HepG2 (cell line): ENCODE measurements around the gene PRMT6. TPM values are rescaled to one million over a fixed set of nuclear protein-coding genes. Genes with fewer than 3 reads are reported as not detected.

Experiments
- ATAC-seq: fragments of 200-7000 bp; cut with Tn5 transposase; 3 replicates; pipeline ENCODE4 v1.9.1; 2020; ENCODE audit warnings: mild to moderate bottlenecking, moderate library complexity
- BruUV-seq: library from RNA; stranded (reverse); fragments of 400-500 nt; replicated peaks from 2 replicates; lab custom pipeline; 2021; lab: Mats Ljungman, UMichigan
- CTCF ChIA-PET: fragments of 300-600 bp; formaldehyde crosslinking; extraction: SDS; loops from one replicate; lab custom pipeline; 2021; ENCODE audit warnings: low total read pairs, inconsistent platforms, low intra/inter-chr PET ratio; lab: Yijun Ruan, JAX
- POLR2A ChIA-PET: fragments of 350-600 bp; sonication (Branson Sonifier 250); formaldehyde crosslinking; loops from one replicate; lab custom pipeline; 2020; ENCODE audit warnings: antibody characterized with exemption, inconsistent platforms; lab: Yijun Ruan, JAX
- DNase-seq: peaks from one replicate; pipeline ENCODE4 v3.0.0-alpha.2; 2015; ENCODE audit warnings: low spot score
- FAIRE-seq: peaks from 3 replicates; lab custom pipeline; 2011; peaks lifted over from hg19 to GRCh38; lab: Jason Lieb, UNC
- H2AFZ ChIP-seq: one replicate; pipeline ENCODE4 v1.6.1; 2011; ENCODE audit warnings: low read length, inconsistent platforms
- H3K27ac ChIP-seq: fragments of 300-600 bp; 3 replicates; pipeline ENCODE4 v1.8.0; 2011; ENCODE audit warnings: mixed run types, mild to moderate bottlenecking, mixed read lengths, low read length, inconsistent platforms; ENCODE audit not compliant: insufficient read depth; ENCODE audit errors: extremely low read length
- H3K27me3 ChIP-seq, 2 experiments: fragments of 200-600 bp in 1 of 2; 2 replicates in 1 of 2; 3 replicates in 1 of 2; pipeline versions ENCODE4 v1.6.0 to v1.8.0; 2011; ENCODE audit warnings: low read length in 2 of 2, mild to moderate bottlenecking in 2 of 2, moderate library complexity in 2 of 2, inconsistent platforms in 1 of 2; ENCODE audit not compliant: insufficient read depth in 2 of 2, control insufficient read depth in 1 of 2
- H3K36me3 ChIP-seq, 2 experiments: fragments of 200-600 bp in 1 of 2; replicated peaks in 1 of 2; 2 replicates in 1 of 2; 3 replicates in 1 of 2; pipeline versions ENCODE4 v1.5.1 to v1.8.0; 2011; ENCODE audit warnings: low read length in 2 of 2, inconsistent platforms in 1 of 2; ENCODE audit not compliant: insufficient read depth in 2 of 2, control insufficient read depth in 1 of 2
- H3K4me1 ChIP-seq: 2 replicates; pipeline ENCODE4 v1.5.1; 2012; ENCODE audit warnings: low read length, inconsistent platforms; ENCODE audit not compliant: insufficient read depth
- H3K4me2 ChIP-seq: 2 replicates; pipeline ENCODE4 v1.6.0; 2011; ENCODE audit warnings: low read depth, low read length, inconsistent platforms
- H3K4me3 ChIP-seq, 3 experiments: fragments of 200-600 bp in 1 of 3; sonication (generic), shearing (Covaris generic) in 1 of 3; replicated peaks in 1 of 3; 2 replicates each; pipeline ENCODE4 v1.5.1; 2011 to 2016; ENCODE audit warnings: low read length in 3 of 3, inconsistent platforms in 2 of 3, low read depth in 2 of 3, mild to moderate bottlenecking in 2 of 3, control low read depth in 1 of 3, mixed read lengths in 1 of 3; ENCODE audit not compliant: insufficient read depth in 1 of 3
- H3K79me2 ChIP-seq: one replicate; pipeline ENCODE4 v1.6.1; 2011; ENCODE audit warnings: low read length, inconsistent platforms; ENCODE audit not compliant: insufficient read depth
- H3K9ac ChIP-seq: 2 replicates; pipeline ENCODE4 v1.6.0; 2011; ENCODE audit warnings: mild to moderate bottlenecking, low read depth, low read length, inconsistent platforms; ENCODE audit not compliant: insufficient read depth
- H3K9me3 ChIP-seq: 2 replicates; pipeline ENCODE4 v1.5.1; 2012; ENCODE audit warnings: mild to moderate bottlenecking, low read length
- H4K20me1 ChIP-seq: 2 replicates; pipeline ENCODE4 v1.6.0; 2011; ENCODE audit warnings: inconsistent platforms, mild to moderate bottlenecking, low read length, moderate library complexity; ENCODE audit not compliant: insufficient read depth
- TCF7 ChIP-seq: sonication (generic); IDR thresholded peaks from 2 replicates; pipeline ENCODE4 v1.6.1; 2016; ENCODE audit warnings: antibody characterized with exemption, low read depth
- ZFP36L1 ChIP-seq: sonication (generic); formaldehyde crosslinking; IDR thresholded peaks from 2 replicates; pipeline ENCODE4 v1.8.0; 2022; ENCODE audit warnings: mild to moderate bottlenecking, missing genetic modification reagents, moderate library complexity
- ZNF160 ChIP-seq: sonication (generic); formaldehyde crosslinking; IDR thresholded peaks from 2 replicates; pipeline ENCODE4 v1.8.0; 2022; ENCODE audit warnings: mild to moderate bottlenecking, inconsistent platforms, missing genetic modification reagents
- ZNF17 ChIP-seq: sonication (generic); formaldehyde crosslinking; IDR thresholded peaks from 2 replicates; pipeline ENCODE4 v1.5.0; 2020; ENCODE audit warnings: mild to moderate bottlenecking, missing genetic modification reagents
- ZNF224 ChIP-seq: sonication (generic); formaldehyde crosslinking; IDR thresholded peaks from 2 replicates; pipeline ENCODE4 v1.5.0; 2020; ENCODE audit warnings: mild to moderate bottlenecking, missing genetic modification reagents
- ZNF512B ChIP-seq: sonication (generic); formaldehyde crosslinking; IDR thresholded peaks from 2 replicates; pipeline ENCODE4 v1.5.1; 2020; ENCODE audit warnings: missing genetic modification reagents, mild to moderate bottlenecking, borderline replicate concordance
- WGBS: methylation state at CpG from one replicate; pipeline ENCODE4 v1.1.6; 2017; ENCODE audit warnings: low lambda C conversion rate; 5-methylcytosine and 5-hydroxymethylcytosine counted together
- in situ Hi-C: cut with HindIII; loops from 2 replicates; pipeline ENCODE4 v1.10.0; 2017; ENCODE audit warnings: low pct_unique_long_range_greater_than_20kb; ENCODE audit not compliant: extremely low pct_ligation_motif_present
- intact Hi-C: fragments of 100-400 bp; cut with micrococcal nuclease; formaldehyde crosslinking; loops from one replicate; pipeline ENCODE4 v1.10.0; 2022; ENCODE audit not compliant: unreplicated experiment
- polyA plus RNA-seq, 8 experiments: library from polyadenylated mRNA; depleted of rRNA in 3 of 8; stranded (reverse) in 7 of 8; unstranded in 1 of 8; fragments of >200 nt; fragmentation: Illumina TruSeq in 4 of 8; extraction: Trizol in 4 of 8; gene quantifications; 2 replicates each; pipeline versions ENCODE4 v1.2.1 to v1.2.3, GENCODE V29; 2011 to 2016; ENCODE audit warnings: low read depth in 4 of 8, missing spikeins in 1 of 8, mixed read lengths in 1 of 8; ENCODE audit not compliant: insufficient read depth in 1 of 8
- total RNA-seq, 5 experiments: library from RNA; depleted of rRNA; stranded (reverse); fragments of >200 nt; fragmentation: Illumina TruSeq; extraction: Trizol; gene quantifications; 2 replicates each; pipeline ENCODE4 v1.2.3, GENCODE V29; 2016; ENCODE audit warnings: low read depth in 1 of 5
- TF ChIP-seq, protein P1 (sequence below): sonication (generic); formaldehyde crosslinking; IDR thresholded peaks from 2 replicates; pipeline ENCODE4 v1.5.1; 2020; ENCODE audit warnings: missing genetic modification reagents, mild to moderate bottlenecking, borderline replicate concordance
- TF ChIP-seq, protein P2 (sequence below): sonication (generic); formaldehyde crosslinking; IDR thresholded peaks from 2 replicates; pipeline ENCODE4 v1.8.1; 2022; ENCODE audit warnings: low read depth, mild to moderate bottlenecking, missing genetic modification reagents
- TF ChIP-seq, protein P3 (sequence below): sonication (generic); formaldehyde crosslinking; IDR thresholded peaks from 2 replicates; pipeline ENCODE4 v1.8.0; 2022; ENCODE audit warnings: low read depth, missing genetic modification reagents

PRMT6 gene
- total and polyA plus RNA-seq, 2 of the 13 experiments (the other 11 are each of a cell fraction or from before 2014, with no cell fraction given), result 8.1 to 15.8 TPM

- TF ChIP-seq, protein P1, sequence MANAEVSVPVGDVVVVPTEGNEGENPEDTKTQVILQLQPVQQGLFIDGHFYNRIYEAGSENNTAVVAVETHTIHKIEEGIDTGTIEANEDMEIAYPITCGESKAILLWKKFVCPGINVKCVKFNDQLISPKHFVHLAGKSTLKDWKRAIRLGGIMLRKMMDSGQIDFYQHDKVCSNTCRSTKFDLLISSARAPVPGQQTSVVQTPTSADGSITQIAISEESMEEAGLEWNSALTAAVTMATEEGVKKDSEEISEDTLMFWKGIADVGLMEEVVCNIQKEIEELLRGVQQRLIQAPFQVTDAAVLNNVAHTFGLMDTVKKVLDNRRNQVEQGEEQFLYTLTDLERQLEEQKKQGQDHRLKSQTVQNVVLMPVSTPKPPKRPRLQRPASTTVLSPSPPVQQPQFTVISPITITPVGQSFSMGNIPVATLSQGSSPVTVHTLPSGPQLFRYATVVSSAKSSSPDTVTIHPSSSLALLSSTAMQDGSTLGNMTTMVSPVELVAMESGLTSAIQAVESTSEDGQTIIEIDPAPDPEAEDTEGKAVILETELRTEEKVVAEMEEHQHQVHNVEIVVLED (CRISPR knock-in tag), result no peak
- TF ChIP-seq ZNF512B, result no peak
- TF ChIP-seq, protein P2, sequence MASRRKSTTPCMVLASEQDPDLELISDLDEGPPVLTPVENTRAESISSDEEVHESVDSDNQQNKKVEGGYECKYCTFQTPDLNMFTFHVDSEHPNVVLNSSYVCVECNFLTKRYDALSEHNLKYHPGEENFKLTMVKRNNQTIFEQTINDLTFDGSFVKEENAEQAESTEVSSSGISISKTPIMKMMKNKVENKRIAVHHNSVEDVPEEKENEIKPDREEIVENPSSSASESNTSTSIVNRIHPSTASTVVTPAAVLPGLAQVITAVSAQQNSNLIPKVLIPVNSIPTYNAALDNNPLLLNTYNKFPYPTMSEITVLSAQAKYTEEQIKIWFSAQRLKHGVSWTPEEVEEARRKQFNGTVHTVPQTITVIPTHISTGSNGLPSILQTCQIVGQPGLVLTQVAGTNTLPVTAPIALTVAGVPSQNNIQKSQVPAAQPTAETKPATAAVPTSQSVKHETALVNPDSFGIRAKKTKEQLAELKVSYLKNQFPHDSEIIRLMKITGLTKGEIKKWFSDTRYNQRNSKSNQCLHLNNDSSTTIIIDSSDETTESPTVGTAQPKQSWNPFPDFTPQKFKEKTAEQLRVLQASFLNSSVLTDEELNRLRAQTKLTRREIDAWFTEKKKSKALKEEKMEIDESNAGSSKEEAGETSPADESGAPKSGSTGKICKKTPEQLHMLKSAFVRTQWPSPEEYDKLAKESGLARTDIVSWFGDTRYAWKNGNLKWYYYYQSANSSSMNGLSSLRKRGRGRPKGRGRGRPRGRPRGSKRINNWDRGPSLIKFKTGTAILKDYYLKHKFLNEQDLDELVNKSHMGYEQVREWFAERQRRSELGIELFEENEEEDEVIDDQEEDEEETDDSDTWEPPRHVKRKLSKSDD (CRISPR knock-in tag), result no peak
- TF ChIP-seq ZFP36L1 (CRISPR knock-in tag), result no peak
- TF ChIP-seq TCF7, result no peak
Observed at GRCh38 chr1:107018445-107018844, 38.0 kb upstream of the PRMT6 start (continued).

DNA sequence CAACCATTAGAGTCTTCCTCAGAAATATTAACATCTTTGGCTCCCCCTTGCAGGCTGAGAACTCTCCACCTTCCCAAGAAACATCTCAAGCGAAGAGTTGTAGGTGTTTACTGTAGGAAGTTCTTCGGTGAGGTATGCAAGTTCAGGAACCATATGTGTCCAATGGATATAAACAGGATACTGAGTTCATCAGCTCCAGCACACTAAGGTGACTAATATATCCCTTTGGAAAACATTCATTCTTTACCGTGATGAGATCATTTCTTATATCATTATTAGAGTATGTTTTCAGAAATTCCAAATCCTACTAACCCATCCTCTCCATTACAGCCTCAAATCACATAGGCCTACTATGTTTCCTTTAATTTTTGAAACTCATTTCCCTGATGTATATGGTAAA, 37.3 kb upstream of the PRMT6 start:
- POLR2A ChIA-PET, result no interaction called here
- Histone ChIP-seq H4K20me1 (no peaks in the 10 kb centered on the region), H3K36me3 (no peaks in the 10 kb centered on the region), H3K4me2 (no peak overlapping the region), H2AFZ (no peak overlapping the region), H3K79me2 (no peaks in the 10 kb centered on the region), H3K27ac (no peak overlapping the region), H3K4me1 (no peaks in the 10 kb centered on the region), H3K9me3 (no peaks in the 10 kb centered on the region), H3K27me3 (no peaks in the 10 kb centered on the region), H3K9ac (no peak overlapping the region), H3K4me3 (no peak overlapping the region)
- DNase-seq (no peak), FAIRE-seq (no peak), ATAC-seq (no peak)
- intact Hi-C loops, result no loop called here
- 12% methylated on average over 3 of the region's 3 CpGs for WGBS
- BruUV-seq, result no TSS peak
- in situ Hi-C loops, result no loop called here
- CTCF ChIA-PET, result no interaction called here
- TF ChIP-seq ZNF224 (CRISPR knock-in tag), result no peak
- TF ChIP-seq ZNF17, result no peak
- TF ChIP-seq, protein P3, sequence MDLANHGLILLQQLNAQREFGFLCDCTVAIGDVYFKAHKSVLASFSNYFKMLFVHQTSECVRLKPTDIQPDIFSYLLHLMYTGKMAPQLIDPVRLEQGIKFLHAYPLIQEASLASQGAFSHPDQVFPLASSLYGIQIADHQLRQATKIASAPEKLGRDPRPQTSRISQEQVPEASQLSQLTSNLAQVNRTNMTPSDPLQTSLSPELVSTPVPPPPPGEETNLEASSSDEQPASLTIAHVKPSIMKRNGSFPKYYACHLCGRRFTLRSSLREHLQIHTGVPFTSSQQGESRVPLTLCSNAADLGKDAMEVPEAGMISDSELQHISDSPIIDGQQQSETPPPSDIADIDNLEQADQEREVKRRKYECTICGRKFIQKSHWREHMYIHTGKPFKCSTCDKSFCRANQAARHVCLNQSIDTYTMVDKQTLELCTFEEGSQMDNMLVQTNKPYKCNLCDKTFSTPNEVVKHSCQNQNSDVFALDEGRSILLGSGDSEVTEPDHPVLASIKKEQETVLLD, result no peak
- TF ChIP-seq ZNF160, result no peak
